HepG2 (cell line): ENCODE data around the gene PCA3. TPM values are rescaled to one million over a fixed set of nuclear protein-coding genes. Genes with fewer than 3 reads are reported as not detected.

Experiments
- ETV5 ChIP-seq: IDR thresholded peaks from 2 replicates; pipeline ENCODE4 v1.6.1; 2018; ENCODE audit warnings: missing biosample characterization, missing genetic modification reagents, inconsistent platforms, borderline replicate concordance
- KIAA2018 ChIP-seq: sonication (generic); formaldehyde crosslinking; IDR thresholded peaks from 2 replicates; pipeline ENCODE4 v1.5.0; 2020; ENCODE audit warnings: mild to moderate bottlenecking, missing genetic modification reagents, borderline replicate concordance
- MYC ChIP-seq: sonication (generic); formaldehyde crosslinking; IDR thresholded peaks from 2 replicates; pipeline ENCODE4 v1.9.0; 2021; ENCODE audit warnings: missing genetic modification reagents, borderline replicate concordance
- NCOA2 ChIP-seq: sonication (generic); formaldehyde crosslinking; IDR thresholded peaks from 2 replicates; pipeline ENCODE4 v1.8.0; 2022; ENCODE audit warnings: inconsistent platforms
- RBFOX2 ChIP-seq: fragments of 200-400 bp; formaldehyde crosslinking; IDR thresholded peaks from 2 replicates; pipeline ENCODE4 v1.6.1; 2017; ENCODE audit warnings: low read depth, mild to moderate bottlenecking, low read length
- RXRB ChIP-seq: IDR thresholded peaks from 2 replicates; pipeline ENCODE4 v1.6.1; 2016; ENCODE audit warnings: borderline replicate concordance, missing genetic modification reagents, missing compliant biosample characterization
- ZFP82 ChIP-seq: sonication (generic); formaldehyde crosslinking; IDR thresholded peaks from 2 replicates; pipeline ENCODE4 v1.5.1; 2020; ENCODE audit warnings: mild to moderate bottlenecking, missing genetic modification reagents, borderline replicate concordance
- ZKSCAN1 ChIP-seq: fragments of 150-350 bp; IDR thresholded peaks from 2 replicates; pipeline ENCODE4 v1.6.1; 2014; ENCODE audit warnings: low read length
- ZNF790 ChIP-seq: sonication (generic); formaldehyde crosslinking; IDR thresholded peaks from 2 replicates; pipeline ENCODE4 v1.8.0; 2022; ENCODE audit warnings: missing genetic modification reagents, mild to moderate bottlenecking, borderline replicate concordance
- ZSCAN20 ChIP-seq: sonication (generic); formaldehyde crosslinking; IDR thresholded peaks from 2 replicates; pipeline ENCODE4 v1.4.0; 2020; ENCODE audit warnings: missing genetic modification reagents, mild to moderate bottlenecking, borderline replicate concordance
- polyA plus RNA-seq, 8 experiments: library from polyadenylated mRNA; depleted of rRNA in 3 of 8; stranded (reverse) in 7 of 8; unstranded in 1 of 8; fragments of >200 nt; fragmentation: Illumina TruSeq in 4 of 8; extraction: Trizol in 4 of 8; gene quantifications; 2 replicates each; pipeline versions ENCODE4 v1.2.1 to v1.2.3, GENCODE V29; 2011 to 2016; ENCODE audit warnings: low read depth in 4 of 8, missing spikeins in 1 of 8, mixed read lengths in 1 of 8; ENCODE audit not compliant: insufficient read depth in 1 of 8
- total RNA-seq, 5 experiments: library from RNA; depleted of rRNA; stranded (reverse); fragments of >200 nt; fragmentation: Illumina TruSeq; extraction: Trizol; gene quantifications; 2 replicates each; pipeline ENCODE4 v1.2.3, GENCODE V29; 2016; ENCODE audit warnings: low read depth in 1 of 5
- TF ChIP-seq, protein P1 (sequence below): IDR thresholded peaks from 2 replicates; pipeline ENCODE4 v1.6.1; 2016; ENCODE audit warnings: missing compliant biosample characterization, missing genetic modification reagents, borderline replicate concordance
- TF ChIP-seq, protein P2 (sequence below): sonication (generic); formaldehyde crosslinking; IDR thresholded peaks from 2 replicates; pipeline ENCODE4 v1.8.1; 2023; ENCODE audit warnings: missing genetic modification reagents, inconsistent platforms, borderline replicate concordance
- TF ChIP-seq, protein P3 (sequence below): sonication (generic); formaldehyde crosslinking; conservative IDR thresholded peaks from 2 replicates; pipeline ENCODE4 v1.8.1; 2023; ENCODE audit warnings: missing genetic modification reagents

PCA3 gene
- total and polyA plus RNA-seq, 2 of the 13 experiments (the other 11 are each of a cell fraction or from before 2014, with no cell fraction given) = not detected

DNA sequence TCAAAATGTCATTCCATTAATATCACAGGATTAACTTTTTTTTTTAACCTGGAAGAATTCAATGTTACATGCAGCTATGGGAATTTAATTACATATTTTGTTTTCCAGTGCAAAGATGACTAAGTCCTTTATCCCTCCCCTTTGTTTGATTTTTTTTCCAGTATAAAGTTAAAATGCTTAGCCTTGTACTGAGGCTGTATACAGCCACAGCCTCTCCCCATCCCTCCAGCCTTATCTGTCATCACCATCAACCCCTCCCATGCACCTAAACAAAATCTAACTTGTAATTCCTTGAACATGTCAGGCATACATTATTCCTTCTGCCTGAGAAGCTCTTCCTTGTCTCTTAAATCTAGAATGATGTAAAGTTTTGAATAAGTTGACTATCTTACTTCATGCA, 20.6 kb downstream of the PCA3 start (continued):
- TF ChIP-seq, protein P1, sequence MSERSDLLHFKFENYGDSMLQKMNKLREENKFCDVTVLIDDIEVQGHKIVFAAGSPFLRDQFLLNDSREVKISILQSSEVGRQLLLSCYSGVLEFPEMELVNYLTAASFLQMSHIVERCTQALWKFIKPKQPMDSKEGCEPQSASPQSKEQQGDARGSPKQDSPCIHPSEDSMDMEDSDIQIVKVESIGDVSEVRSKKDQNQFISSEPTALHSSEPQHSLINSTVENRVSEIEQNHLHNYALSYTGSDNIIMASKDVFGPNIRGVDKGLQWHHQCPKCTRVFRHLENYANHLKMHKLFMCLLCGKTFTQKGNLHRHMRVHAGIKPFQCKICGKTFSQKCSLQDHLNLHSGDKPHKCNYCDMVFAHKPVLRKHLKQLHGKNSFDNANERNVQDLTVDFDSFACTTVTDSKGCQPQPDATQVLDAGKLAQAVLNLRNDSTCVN (CRISPR knock-in tag) = no peak
- TF ChIP-seq, protein P2, sequence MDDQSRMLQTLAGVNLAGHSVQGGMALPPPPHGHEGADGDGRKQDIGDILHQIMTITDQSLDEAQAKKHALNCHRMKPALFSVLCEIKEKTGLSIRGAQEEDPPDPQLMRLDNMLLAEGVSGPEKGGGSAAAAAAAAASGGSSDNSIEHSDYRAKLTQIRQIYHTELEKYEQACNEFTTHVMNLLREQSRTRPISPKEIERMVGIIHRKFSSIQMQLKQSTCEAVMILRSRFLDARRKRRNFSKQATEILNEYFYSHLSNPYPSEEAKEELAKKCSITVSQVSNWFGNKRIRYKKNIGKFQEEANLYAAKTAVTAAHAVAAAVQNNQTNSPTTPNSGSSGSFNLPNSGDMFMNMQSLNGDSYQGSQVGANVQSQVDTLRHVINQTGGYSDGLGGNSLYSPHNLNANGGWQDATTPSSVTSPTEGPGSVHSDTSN = no peak
- no peak for TF ChIP-seq ZFP82
- TF ChIP-seq KIAA2018 = no peak
- TF ChIP-seq ZNF790 (CRISPR knock-in tag) = no peak
- TF ChIP-seq ZKSCAN1 = no peak
- TF ChIP-seq RBFOX2 = no peak
- TF ChIP-seq MYC (CRISPR knock-in tag) = no peak
- TF ChIP-seq, protein P3, sequence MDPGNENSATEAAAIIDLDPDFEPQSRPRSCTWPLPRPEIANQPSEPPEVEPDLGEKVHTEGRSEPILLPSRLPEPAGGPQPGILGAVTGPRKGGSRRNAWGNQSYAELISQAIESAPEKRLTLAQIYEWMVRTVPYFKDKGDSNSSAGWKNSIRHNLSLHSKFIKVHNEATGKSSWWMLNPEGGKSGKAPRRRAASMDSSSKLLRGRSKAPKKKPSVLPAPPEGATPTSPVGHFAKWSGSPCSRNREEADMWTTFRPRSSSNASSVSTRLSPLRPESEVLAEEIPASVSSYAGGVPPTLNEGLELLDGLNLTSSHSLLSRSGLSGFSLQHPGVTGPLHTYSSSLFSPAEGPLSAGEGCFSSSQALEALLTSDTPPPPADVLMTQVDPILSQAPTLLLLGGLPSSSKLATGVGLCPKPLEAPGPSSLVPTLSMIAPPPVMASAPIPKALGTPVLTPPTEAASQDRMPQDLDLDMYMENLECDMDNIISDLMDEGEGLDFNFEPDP (CRISPR knock-in tag) = no peak
- TF ChIP-seq ETV5 (CRISPR knock-in tag) = no peak
- TF ChIP-seq NCOA2 (CRISPR knock-in tag) = no peak
- no peak for TF ChIP-seq RXRB (CRISPR knock-in tag)
- no peak for TF ChIP-seq ZSCAN20 (CRISPR knock-in tag)
